NCI-H2081 (cell line): ENCODE data around the gene ERMN.
"Not testable (repeated sequence)": the region's sequence is repeated elsewhere in the genome, so short reads cannot be mapped to it uniquely, and the experiment has no call there.

Source experiments
- DNase-seq, 2 experiments: peaks; one replicate each; lab custom pipeline; 2025; lab: John Stamatoyannopoulos, UW

The ERMN gene

GRCh38 chr2:157325786-157326185 is at the start of gene ERMN:
ERMN (minus strand) TSS chr2:157325824; CDS start chr2:157325642, 182 bp downstream.
- peak; percentile 27 to 66 for DNase-seq

GRCh38 chr2:157375384-157375783 is 49.8 kb upstream of the ERMN start:
- no peak for DNase-seq

GRCh38 chr2:157368508-157368907 is 42.9 kb upstream of the ERMN start:
- DNase-seq = not testable (repeated sequence)

- DNase-seq = no peak
These were observed 42.1 kb upstream of the ERMN start for GRCh38 chr2:157367704-157368103.

GRCh38 chr2:157364257-157364974 is 38.8 kb upstream of the ERMN start:
- DNase-seq = no peak

- DNase-seq = no peak
These were observed 38.0 kb upstream of the ERMN start for GRCh38 chr2:157363612-157364101.

- no peak for DNase-seq
These were observed 37.0 kb upstream of the ERMN start for GRCh38 chr2:157362627-157363026.

GRCh38 chr2:157361526-157361925 is 35.9 kb upstream of the ERMN start:
- DNase-seq = no peak

- DNase-seq = no peak
These were observed 34.0 kb upstream of the ERMN start for GRCh38 chr2:157359628-157360027.

- no peak for DNase-seq
These were observed 30.0 kb upstream of the ERMN start for GRCh38 chr2:157355618-157356017.

- no peak for DNase-seq
These were observed 24.4 kb upstream of the ERMN start for GRCh38 chr2:157349949-157350515.

- DNase-seq = no peak
These were observed 22.8 kb upstream of the ERMN start for GRCh38 chr2:157348291-157348921.

- DNase-seq = no peak
These were observed 20.2 kb upstream of the ERMN start for GRCh38 chr2:157345647-157346389.

- DNase-seq = not testable (repeated sequence)
These were observed 15.8 kb upstream of the ERMN start for GRCh38 chr2:157341381-157341780.

GRCh38 chr2:157339965-157340655 is 14.5 kb upstream of the ERMN start:
- DNase-seq = no peak

- no peak for DNase-seq
These were observed 12.4 kb upstream of the ERMN start for GRCh38 chr2:157337978-157338377.

- peak; percentile 52 to 65 for DNase-seq
These were observed 10.8 kb upstream of the ERMN start for GRCh38 chr2:157336137-157337010.

- DNase-seq = no peak
These were observed 9.2 kb upstream of the ERMN start for GRCh38 chr2:157334797-157335196.

- no peak for DNase-seq
These were observed 8.7 kb upstream of the ERMN start for GRCh38 chr2:157334335-157334734.

GRCh38 chr2:157333304-157334047 is 7.9 kb upstream of the ERMN start:
- no peak for DNase-seq
